Astrocyte (in vitro differentiated cells and primary cell): ENCODE measurements around the gene GUSB. TPM values are rescaled to one million over a fixed set of nuclear protein-coding genes. Genes with fewer than 3 reads are reported as not detected.

Source experiments
- DNase-seq: peaks from one replicate; pipeline ENCODE4 v3.0.0-alpha.2; 2010; ENCODE audit warnings: low read depth
- FAIRE-seq: peaks from 2 replicates; lab custom pipeline; 2011; peaks lifted over from hg19 to GRCh38; lab: Jason Lieb, UNC
- H2AFZ ChIP-seq: 2 replicates; pipeline ENCODE4 v1.6.0; 2012; ENCODE audit warnings: low read depth, low read length, inconsistent platforms
- H3K27ac ChIP-seq: 2 replicates; pipeline ENCODE4 v1.5.1; 2011; ENCODE audit warnings: low read depth, low read length, inconsistent platforms
- H3K27me3 ChIP-seq: 2 replicates; pipeline ENCODE4 v1.6.0; 2011; ENCODE audit warnings: low read length, inconsistent platforms; ENCODE audit not compliant: insufficient read depth
- H3K36me3 ChIP-seq: 2 replicates; pipeline ENCODE4 v1.5.1; 2011; ENCODE audit warnings: low read length, inconsistent platforms; ENCODE audit not compliant: insufficient read depth
- H3K4me1 ChIP-seq: 2 replicates; pipeline ENCODE4 v1.5.1; 2011; ENCODE audit warnings: low read length, inconsistent platforms; ENCODE audit not compliant: insufficient read depth
- H3K4me2 ChIP-seq: 2 replicates; pipeline ENCODE4 v1.6.0; 2012; ENCODE audit warnings: low read length, inconsistent platforms
- H3K4me3 ChIP-seq: 2 replicates; pipeline ENCODE4 v1.5.1; 2011; ENCODE audit warnings: low read depth, mild to moderate bottlenecking, low read length, inconsistent platforms; ENCODE audit not compliant: insufficient read depth
- H3K79me2 ChIP-seq: 2 replicates; pipeline ENCODE4 v1.6.0; 2012; ENCODE audit warnings: mild to moderate bottlenecking, low read length, inconsistent platforms; ENCODE audit not compliant: insufficient read depth
- H3K9ac ChIP-seq: 2 replicates; pipeline ENCODE4 v1.6.0; 2012; ENCODE audit warnings: mild to moderate bottlenecking, low read length, inconsistent platforms
- H3K9me3 ChIP-seq: 2 replicates; pipeline ENCODE4 v1.5.1; 2012; ENCODE audit warnings: low read depth, mild to moderate bottlenecking, low read length, inconsistent platforms; ENCODE audit not compliant: insufficient read depth
- H4K20me1 ChIP-seq: 2 replicates; pipeline ENCODE4 v1.6.0; 2012; ENCODE audit warnings: low read length, inconsistent platforms; ENCODE audit not compliant: insufficient read depth
- H3K27ac Mint-ChIP-seq: one replicate; pipeline ENCODE4 v1.8.0; 2021; ENCODE audit warnings: mild to moderate bottlenecking, mixed read lengths; ENCODE audit not compliant: unreplicated experiment
- H3K27me3 Mint-ChIP-seq: one replicate; pipeline ENCODE4 v1.8.0; 2021; ENCODE audit warnings: low read depth, mixed read lengths; ENCODE audit not compliant: unreplicated experiment
- H3K36me3 Mint-ChIP-seq: one replicate; pipeline ENCODE4 v1.8.0; 2021; ENCODE audit warnings: low read depth, mixed read lengths; ENCODE audit not compliant: unreplicated experiment
- H3K4me1 Mint-ChIP-seq: one replicate; pipeline ENCODE4 v1.8.0; 2021; ENCODE audit warnings: low read depth, mixed read lengths; ENCODE audit not compliant: unreplicated experiment
- H3K4me3 Mint-ChIP-seq: one replicate; pipeline ENCODE4 v1.8.0; 2021; ENCODE audit warnings: mild to moderate bottlenecking, moderate library complexity, mixed read lengths; ENCODE audit not compliant: unreplicated experiment
- H3K9me3 Mint-ChIP-seq: one replicate; pipeline ENCODE4 v1.8.0; 2021; ENCODE audit warnings: mild to moderate bottlenecking, mixed read lengths; ENCODE audit not compliant: unreplicated experiment
- CTCF ChIP-seq: IDR thresholded peaks from 2 replicates; pipeline ENCODE4 v1.5.1; 2011; ENCODE audit warnings: low read depth, mild to moderate bottlenecking, inconsistent platforms, low read length, moderate library complexity; ENCODE audit not compliant: insufficient read depth
- EZH2 ChIP-seq: IDR thresholded peaks from 2 replicates; pipeline ENCODE4 v1.6.1; 2012; ENCODE audit warnings: mild to moderate bottlenecking, low read length, inconsistent platforms; ENCODE audit not compliant: insufficient read depth
- total RNA-seq: library from RNA; stranded (reverse); gene quantifications from 2 replicates; pipeline ENCODE4 v1.2.1, GENCODE V29; 2021

Gene GUSB
- total RNA-seq, 1 donor from 2014 or later, result 18.3 TPM

GRCh38 chr7:65974191-65974801, 7.7 kb downstream of the GUSB start:
- Histone ChIP-seq H3K4me3 (no peak overlapping the region), H3K4me2 (no peak overlapping the region), H4K20me1 (no peaks in the 10 kb centered on the region), H3K27ac (no peak overlapping the region), H3K79me2 (no peaks in the 10 kb centered on the region), H3K27me3 (no peaks in the 10 kb centered on the region), H2AFZ (no peak overlapping the region), H3K9me3 (no peaks in the 10 kb centered on the region), H3K9ac (no peak overlapping the region), H3K36me3 (peaks cover 6% of the 10 kb centered on the region), H3K4me1 (no peaks in the 10 kb centered on the region)
- DNase-seq, result no peak
- no peaks in the 10 kb centered on the region for H3K27me3 Mint-ChIP-seq
- no peak for TF ChIP-seq CTCF
- TF ChIP-seq EZH2, result no peak
- no peaks in the 10 kb centered on the region for H3K4me1 Mint-ChIP-seq
- FAIRE-seq, result no peak
- H3K4me3 Mint-ChIP-seq, result no peak overlapping the region
- H3K36me3 Mint-ChIP-seq, result peaks cover 11% of the 10 kb centered on the region
- H3K9me3 Mint-ChIP-seq, result no peaks in the 10 kb centered on the region
- no peak overlapping the region for H3K27ac Mint-ChIP-seq

GRCh38 chr7:65972976-65973375, 9.0 kb downstream of the GUSB start:
- no peak overlapping the region for H3K4me2 ChIP-seq
- H3K4me3 ChIP-seq, result no peak overlapping the region
- no peaks in the 10 kb centered on the region for H3K27me3 Mint-ChIP-seq
- no peaks in the 10 kb centered on the region for H3K9me3 ChIP-seq
- DNase-seq (no peak), FAIRE-seq (no peak)
- no peaks in the 10 kb centered on the region for H4K20me1 ChIP-seq
- H3K9me3 Mint-ChIP-seq, result no peaks in the 10 kb centered on the region
- peaks cover 10% of the 10 kb centered on the region for H3K36me3 ChIP-seq
- H3K79me2 ChIP-seq, result no peaks in the 10 kb centered on the region
- no peaks in the 10 kb centered on the region for H3K4me1 Mint-ChIP-seq
- H3K27me3 ChIP-seq, result no peaks in the 10 kb centered on the region
- no peak overlapping the region for H3K27ac ChIP-seq
- no peak overlapping the region for H2AFZ ChIP-seq
- H3K9ac ChIP-seq, result no peak overlapping the region
- no peak overlapping the region for H3K4me3 Mint-ChIP-seq
- no peaks in the 10 kb centered on the region for H3K4me1 ChIP-seq
- TF ChIP-seq EZH2 (no peak), CTCF (no peak)
- H3K36me3 Mint-ChIP-seq, result peaks cover 12% of the 10 kb centered on the region
- H3K27ac Mint-ChIP-seq, result no peak overlapping the region

- Histone ChIP-seq H4K20me1 (no peaks in the 10 kb centered on the region), H2AFZ (no peak overlapping the region), H3K36me3 (peaks cover 18% of the 10 kb centered on the region), H3K4me2 (no peak overlapping the region), H3K9me3 (no peaks in the 10 kb centered on the region), H3K4me3 (no peak overlapping the region), H3K79me2 (no peaks in the 10 kb centered on the region), H3K27ac (no peak overlapping the region), H3K27me3 (no peaks in the 10 kb centered on the region), H3K9ac (no peak overlapping the region), H3K4me1 (no peaks in the 10 kb centered on the region)
- Mint-ChIP-seq H3K4me3 (no peak overlapping the region), H3K27me3 (no peaks in the 10 kb centered on the region), H3K9me3 (no peaks in the 10 kb centered on the region), H3K36me3 (peaks cover 21% of the 10 kb centered on the region), H3K4me1 (no peaks in the 10 kb centered on the region), H3K27ac (no peak overlapping the region)
- TF ChIP-seq CTCF, result no peak
- FAIRE-seq, result no peak
- no peak for DNase-seq
These were observed 11.0 kb downstream of the GUSB start for GRCh38 chr7:65971021-65971420.
